Muscle of leg (tissue), 11 donors: ENCODE data around the gene FGD5. TPM values are rescaled to one million over a fixed set of nuclear protein-coding genes. Genes with fewer than 3 reads are reported as not detected.
A peak's percentile ranks its signal among the peaks of the same experiment; 100 is the strongest.

Source experiments
- DNase-seq: peaks from one replicate; pipeline ENCODE4 v3.0.0; 2013
- H3K27ac ChIP-seq: one replicate; pipeline ENCODE4 v1.5.1; 2013; ENCODE audit warnings: mild to moderate bottlenecking, low read length, control low read depth
- H3K27me3 ChIP-seq: one replicate; pipeline ENCODE4 v1.6.1; 2013; ENCODE audit warnings: low read length; ENCODE audit not compliant: control insufficient read depth, insufficient read depth
- H3K36me3 ChIP-seq: one replicate; pipeline ENCODE4 v1.6.1; 2013; ENCODE audit warnings: low read length; ENCODE audit not compliant: control insufficient read depth, insufficient read depth
- H3K4me1 ChIP-seq: one replicate; pipeline ENCODE4 v1.6.1; 2013; ENCODE audit warnings: low read length; ENCODE audit not compliant: control insufficient read depth, insufficient read depth
- H3K4me3 ChIP-seq: one replicate; pipeline ENCODE4 v1.5.1; 2013; ENCODE audit warnings: low read length, control low read depth
- H3K9me3 ChIP-seq: replicated peaks from 2 replicates; pipeline ENCODE4 v1.6.1; 2013; ENCODE audit warnings: low read depth, low read length; ENCODE audit not compliant: control insufficient read depth
- WGBS: methylation state at CpG from one replicate; pipeline ENCODE4 v1.1.5; 2013; ENCODE audit warnings: missing lambda C conversion rate; ENCODE audit not compliant: insufficient coverage; 5-methylcytosine and 5-hydroxymethylcytosine counted together
- polyA plus RNA-seq, 8 donors: library from polyadenylated mRNA; unstranded; fragments of 120-200 nt; gene quantifications; one replicate each; pipeline versions ENCODE4 v1.2.1 to v1.2.3, GENCODE V29; 2013; ENCODE audit warnings: inconsistent platforms in 1 of 8, low replicate concordance in 1 of 8; ENCODE audit not compliant: insufficient read length in 8 of 8, insufficient read depth in 1 of 8
- total RNA-seq: library from RNA; stranded (reverse); fragments of 120-200 nt; gene quantifications from one replicate; pipeline ENCODE4 v1.2.4, GENCODE V29; 2013

The FGD5 gene
- total and polyA plus RNA-seq, 9 donors: 14.1 to 26.4 (median 20.0) TPM

GRCh38 chr3:14862303-14862660 lies 43.5 kb downstream of the FGD5 start:
- Histone ChIP-seq H3K27me3 (no peaks in the 10 kb centered on the region), H3K9me3 (no peaks in the 10 kb centered on the region), H3K36me3 (peaks cover 18% of the 10 kb centered on the region), H3K4me1 (peaks cover 26% of the 10 kb centered on the region), H3K4me3 (no peak overlapping the region), H3K27ac (no peak overlapping the region)
- 72% methylated on average over 3 of the region's 4 CpGs for WGBS
- DNase-seq: no peak

GRCh38 chr3:14862661-14863230 lies 44.0 kb downstream of the FGD5 start:
- no peak overlapping the region for H3K4me3 ChIP-seq

GRCh38 chr3:14863333-14864100 lies 44.8 kb downstream of the FGD5 start:
- H3K4me3 ChIP-seq: no peak overlapping the region
- H3K27ac ChIP-seq: no peak overlapping the region
- 47% methylated on average over 7 of the region's 10 CpGs for WGBS
- DNase-seq: no peak
- peaks cover 18% of the 10 kb centered on the region for H3K36me3 ChIP-seq
- H3K27me3 ChIP-seq: no peaks in the 10 kb centered on the region
- no peaks in the 10 kb centered on the region for H3K9me3 ChIP-seq
- peaks cover 32% of the 10 kb centered on the region for H3K4me1 ChIP-seq

More at GRCh38 chr3:14862661-14863230, 44.0 kb downstream of the FGD5 start:
- no peaks in the 10 kb centered on the region for H3K27me3 ChIP-seq
- H3K36me3 ChIP-seq: peaks cover 18% of the 10 kb centered on the region
- no peak for DNase-seq
- no CpG with 5 or more reads among the region's 5 CpGs for WGBS
- H3K27ac ChIP-seq: no peak overlapping the region
- peaks cover 26% of the 10 kb centered on the region for H3K4me1 ChIP-seq
- H3K9me3 ChIP-seq: no peaks in the 10 kb centered on the region

- Histone ChIP-seq H3K4me1 (peaks cover 32% of the 10 kb centered on the region), H3K36me3 (peaks cover 18% of the 10 kb centered on the region), H3K27me3 (no peaks in the 10 kb centered on the region), H3K9me3 (no peaks in the 10 kb centered on the region), H3K27ac (no peak overlapping the region), H3K4me3 (no peak overlapping the region)
- no peak for DNase-seq
- 92% methylated on average over 13 of the region's 14 CpGs for WGBS
Measured at GRCh38 chr3:14864131-14864530, 45.4 kb downstream of the FGD5 start.

- H3K4me1 ChIP-seq: peaks cover 29% of the 10 kb centered on the region
- peaks cover 2% of the 10 kb centered on the region for H3K27me3 ChIP-seq
- no peak for DNase-seq
- no peak overlapping the region for H3K27ac ChIP-seq
- no peaks in the 10 kb centered on the region for H3K9me3 ChIP-seq
- no peak overlapping the region for H3K4me3 ChIP-seq
- 97% methylated on average over 3 of the region's 5 CpGs for WGBS
- peaks cover 18% of the 10 kb centered on the region for H3K36me3 ChIP-seq
Measured at GRCh38 chr3:14866627-14867026, 47.9 kb downstream of the FGD5 start.

- Histone ChIP-seq H3K9me3 (no peaks in the 10 kb centered on the region), H3K36me3 (peaks cover 18% of the 10 kb centered on the region), H3K27me3 (peaks cover 2% of the 10 kb centered on the region), H3K4me3 (no peak overlapping the region), H3K4me1 (peaks cover 22% of the 10 kb centered on the region), H3K27ac (no peak overlapping the region)
- DNase-seq: no peak
- WGBS: 81% methylated on average over 9 of the region's 11 CpGs
Measured at GRCh38 chr3:14867936-14868570, 49.3 kb downstream of the FGD5 start.

GRCh38 chr3:14869917-14870782 lies 51.4 kb downstream of the FGD5 start:
- Histone ChIP-seq H3K36me3 (peaks cover 11% of the 10 kb centered on the region), H3K4me1 (peaks cover 16% of the 10 kb centered on the region), H3K4me3 (no peak overlapping the region), H3K27me3 (peaks cover 2% of the 10 kb centered on the region), H3K9me3 (no peaks in the 10 kb centered on the region), H3K27ac (no peak overlapping the region)
- peak; percentile 64 for DNase-seq
- 84% methylated on average over 12 of the region's 17 CpGs for WGBS

- H3K27me3 ChIP-seq: peaks cover 2% of the 10 kb centered on the region
- no peak overlapping the region for H3K27ac ChIP-seq
- no peak overlapping the region for H3K4me3 ChIP-seq
- no peaks in the 10 kb centered on the region for H3K9me3 ChIP-seq
- peaks cover 16% of the 10 kb centered on the region for H3K4me1 ChIP-seq
- WGBS: 74% methylated on average over 4 of the region's 4 CpGs
- no peak for DNase-seq
- H3K36me3 ChIP-seq: peaks cover 5% of the 10 kb centered on the region
Measured at GRCh38 chr3:14870783-14871060, 52.0 kb downstream of the FGD5 start.

GRCh38 chr3:14871456-14872200 lies 52.9 kb downstream of the FGD5 start:
- no peaks in the 10 kb centered on the region for H3K36me3 ChIP-seq
- no peak overlapping the region for H3K27ac ChIP-seq
- no peaks in the 10 kb centered on the region for H3K9me3 ChIP-seq
- H3K4me1 ChIP-seq: peaks cover 16% of the 10 kb centered on the region
- H3K27me3 ChIP-seq: peaks cover 2% of the 10 kb centered on the region
- no peak for DNase-seq
- H3K4me3 ChIP-seq: no peak overlapping the region
- 52% methylated on average over 7 of the region's 10 CpGs for WGBS
